Panc1 (cell line): Measurements from ENCODE around the gene ARHGEF39. TPM values are rescaled to one million over a fixed set of nuclear protein-coding genes. Genes with fewer than 3 reads are reported as not detected.

ENCODE experiments used
- ATAC-seq: fragments of 200-7000 bp; cut with Tn5 transposase; 2 replicates; pipeline ENCODE4 v1.9.1; 2020; ENCODE audit warnings: mild to moderate bottlenecking, moderate library complexity
- BruUV-seq: library from RNA; stranded (reverse); fragments of 400-500 nt; replicated peaks from 2 replicates; lab custom pipeline; 2021; lab: Mats Ljungman, UMichigan
- CTCF ChIA-PET: fragments of 300-600 bp; sonication (Branson Sonifier 250); formaldehyde crosslinking; loops from one replicate; lab custom pipeline; 2022; ENCODE audit warnings: antibody characterized with exemption; lab: Charles Lee
- POLR2A ChIA-PET: fragments of 300-600 bp; sonication (Branson Sonifier 250); formaldehyde crosslinking; loops from one replicate; lab custom pipeline; 2022; ENCODE audit warnings: antibody characterized with exemption; lab: Charles Lee
- DNase-seq: peaks from one replicate; pipeline ENCODE4 v3.0.0-alpha.2; 2010; ENCODE audit warnings: low read depth, low spot score
- H3K27ac ChIP-seq: 2 replicates; pipeline ENCODE4 v1.5.1; 2011; ENCODE audit warnings: mild to moderate bottlenecking, low read length, inconsistent platforms
- H3K27me3 ChIP-seq: fragments of 200-500 bp; sonication (Bioruptor generic); 2 replicates; pipeline ENCODE4 v1.6.0; 2014; ENCODE audit warnings: low read length, inconsistent platforms; ENCODE audit not compliant: control insufficient read depth, insufficient read depth
- H3K36me3 ChIP-seq: fragments of 200-500 bp; sonication (Bioruptor generic); 2 replicates; pipeline ENCODE4 v1.5.1; 2014; ENCODE audit warnings: inconsistent platforms, mild to moderate bottlenecking, low read length, moderate library complexity; ENCODE audit not compliant: control insufficient read depth, insufficient read depth
- H3K4me1 ChIP-seq: 2 replicates; pipeline ENCODE4 v1.5.1; 2011; ENCODE audit warnings: inconsistent platforms, mild to moderate bottlenecking, low read length, moderate library complexity; ENCODE audit not compliant: control insufficient read depth, insufficient read depth
- H3K4me3 ChIP-seq, 2 experiments: 2 replicates each; pipeline ENCODE4 v1.5.1; 2011 to 2012; ENCODE audit warnings: low read depth in 2 of 2, low read length in 2 of 2, mild to moderate bottlenecking in 2 of 2, inconsistent platforms in 1 of 2, moderate library complexity in 1 of 2
- H3K9me3 ChIP-seq: fragments of 200-500 bp; sonication (Bioruptor generic); 2 replicates; pipeline ENCODE4 v1.5.1; 2014; ENCODE audit warnings: low read depth, mild to moderate bottlenecking, inconsistent platforms, low read length, moderate library complexity; ENCODE audit not compliant: control insufficient read depth, insufficient read depth
- POLR2AphosphoS5 ChIP-seq: IDR thresholded peaks from 2 replicates; pipeline ENCODE4 v1.6.1; 2012; ENCODE audit warnings: mild to moderate bottlenecking, low read depth, low read length, moderate library complexity
- SIN3A ChIP-seq: IDR thresholded peaks from 2 replicates; pipeline ENCODE4 v1.6.1; 2012; ENCODE audit warnings: low read depth, mild to moderate bottlenecking, low read length, moderate library complexity, borderline replicate concordance; ENCODE audit not compliant: insufficient read depth
- TCF7L2 ChIP-seq: IDR thresholded peaks from 2 replicates; pipeline ENCODE4 v1.6.1; 2011; ENCODE audit warnings: mild to moderate bottlenecking, low read depth, low read length, inconsistent platforms
- in situ Hi-C: cut with HindIII; loops from 2 replicates; pipeline ENCODE4 v1.10.0; 2016; ENCODE audit warnings: low sequenced_read_pairs, low pct_unique_long_range_greater_than_20kb
- intact Hi-C: fragments of 100-400 bp; cut with micrococcal nuclease; formaldehyde crosslinking; loops from one replicate; pipeline ENCODE4 v1.10.0; 2022; ENCODE audit not compliant: unreplicated experiment
- total RNA-seq: library from RNA; stranded (reverse); gene quantifications from one replicate; pipeline ENCODE4 v1.2.1, GENCODE V29; 2021; ENCODE audit not compliant: unreplicated experiment
- TF ChIP-seq, protein P1 (sequence below), 2 experiments: IDR thresholded peaks; 2 replicates each; pipeline ENCODE4 v1.6.1; 2011 to 2012; ENCODE audit warnings: low read depth in 2 of 2, control low read depth in 1 of 2, low read length in 1 of 2, mild to moderate bottlenecking in 1 of 2, moderate library complexity in 1 of 2; ENCODE audit not compliant: insufficient read depth in 1 of 2
- TF ChIP-seq, protein P2 (sequence below): fragments of 450-650 bp; IDR thresholded peaks from 2 replicates; pipeline ENCODE4 v1.5.1; 2017; ENCODE audit warnings: mild to moderate bottlenecking

Gene ARHGEF39
- total RNA-seq, 1 experiment from 2014 or later: 34.0 TPM

DNA sequence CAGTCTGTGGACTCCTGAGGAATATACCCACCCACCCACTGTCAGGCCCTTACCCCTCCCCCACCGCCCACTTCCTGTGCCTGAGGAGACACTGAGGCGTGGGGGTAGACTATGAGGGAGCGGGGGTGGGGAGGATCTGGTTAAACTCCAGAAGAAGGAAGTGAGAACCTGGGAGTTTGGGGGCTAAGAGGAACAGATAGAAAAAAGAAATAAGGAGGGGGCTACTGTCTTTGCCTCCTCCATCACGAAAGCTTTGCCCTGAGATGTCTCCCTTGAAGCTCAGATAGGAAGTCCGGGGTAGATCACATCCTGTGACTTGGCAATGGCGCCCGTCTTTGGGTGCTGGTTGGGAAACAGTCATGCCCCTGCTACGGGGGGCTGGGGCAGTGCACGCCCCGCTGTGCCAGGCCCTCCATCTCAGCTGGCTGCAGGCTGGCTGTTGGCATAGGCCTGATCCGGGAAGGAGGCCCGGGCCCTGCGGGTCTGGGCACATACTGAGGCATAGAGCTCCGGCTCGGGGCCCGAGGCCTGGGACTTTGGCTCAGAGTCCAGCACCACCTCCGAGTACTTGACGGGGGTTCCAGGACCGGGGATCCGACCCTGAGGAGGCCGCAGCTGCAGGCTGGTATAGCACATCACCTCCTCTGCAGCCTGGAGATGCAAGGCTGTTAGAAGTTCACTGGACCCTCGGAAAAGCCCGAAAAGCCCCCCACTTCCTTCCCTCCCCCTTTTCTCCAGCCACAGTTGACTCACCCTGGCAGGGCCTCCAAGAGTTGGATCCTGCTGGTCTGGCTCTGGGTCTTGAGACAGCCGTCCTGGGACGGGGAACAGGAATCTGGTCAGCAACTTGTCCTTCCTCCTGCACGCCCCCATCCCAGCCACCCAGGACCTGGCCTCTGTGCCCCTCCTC, 15.3 kb downstream of the ARHGEF39 start:
- CTCF ChIA-PET: no interaction called here
- Histone ChIP-seq H3K4me1 (peaks cover 12% of the 10 kb centered on the region), H3K4me3 (no peak overlapping the region), H3K27ac (no peak overlapping the region), H3K36me3 (no peaks in the 10 kb centered on the region), H3K27me3 (no peaks in the 10 kb centered on the region), H3K9me3 (no peaks in the 10 kb centered on the region)
- intact Hi-C loops (loop anchor here (10.0 kb wide), 1 partner anchor 165 kb away; the partner anchor contains the start of genes HINT2 and SPAG8), in situ Hi-C loops (no loop called here)
- BruUV-seq: no TSS peak
- TF ChIP-seq, protein P1, sequence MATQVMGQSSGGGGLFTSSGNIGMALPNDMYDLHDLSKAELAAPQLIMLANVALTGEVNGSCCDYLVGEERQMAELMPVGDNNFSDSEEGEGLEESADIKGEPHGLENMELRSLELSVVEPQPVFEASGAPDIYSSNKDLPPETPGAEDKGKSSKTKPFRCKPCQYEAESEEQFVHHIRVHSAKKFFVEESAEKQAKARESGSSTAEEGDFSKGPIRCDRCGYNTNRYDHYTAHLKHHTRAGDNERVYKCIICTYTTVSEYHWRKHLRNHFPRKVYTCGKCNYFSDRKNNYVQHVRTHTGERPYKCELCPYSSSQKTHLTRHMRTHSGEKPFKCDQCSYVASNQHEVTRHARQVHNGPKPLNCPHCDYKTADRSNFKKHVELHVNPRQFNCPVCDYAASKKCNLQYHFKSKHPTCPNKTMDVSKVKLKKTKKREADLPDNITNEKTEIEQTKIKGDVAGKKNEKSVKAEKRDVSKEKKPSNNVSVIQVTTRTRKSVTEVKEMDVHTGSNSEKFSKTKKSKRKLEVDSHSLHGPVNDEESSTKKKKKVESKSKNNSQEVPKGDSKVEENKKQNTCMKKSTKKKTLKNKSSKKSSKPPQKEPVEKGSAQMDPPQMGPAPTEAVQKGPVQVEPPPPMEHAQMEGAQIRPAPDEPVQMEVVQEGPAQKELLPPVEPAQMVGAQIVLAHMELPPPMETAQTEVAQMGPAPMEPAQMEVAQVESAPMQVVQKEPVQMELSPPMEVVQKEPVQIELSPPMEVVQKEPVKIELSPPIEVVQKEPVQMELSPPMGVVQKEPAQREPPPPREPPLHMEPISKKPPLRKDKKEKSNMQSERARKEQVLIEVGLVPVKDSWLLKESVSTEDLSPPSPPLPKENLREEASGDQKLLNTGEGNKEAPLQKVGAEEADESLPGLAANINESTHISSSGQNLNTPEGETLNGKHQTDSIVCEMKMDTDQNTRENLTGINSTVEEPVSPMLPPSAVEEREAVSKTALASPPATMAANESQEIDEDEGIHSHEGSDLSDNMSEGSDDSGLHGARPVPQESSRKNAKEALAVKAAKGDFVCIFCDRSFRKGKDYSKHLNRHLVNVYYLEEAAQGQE (IDR thresholded peaks at IDR 0.05; ENCODE audit: insufficient read depth in 1 of 2, low read depth in 2 of 2, low read length in 1 of 2): no peak
- TF ChIP-seq POLR2AphosphoS5: no peak
- TF ChIP-seq SIN3A: no peak
- TF ChIP-seq, protein P2, sequence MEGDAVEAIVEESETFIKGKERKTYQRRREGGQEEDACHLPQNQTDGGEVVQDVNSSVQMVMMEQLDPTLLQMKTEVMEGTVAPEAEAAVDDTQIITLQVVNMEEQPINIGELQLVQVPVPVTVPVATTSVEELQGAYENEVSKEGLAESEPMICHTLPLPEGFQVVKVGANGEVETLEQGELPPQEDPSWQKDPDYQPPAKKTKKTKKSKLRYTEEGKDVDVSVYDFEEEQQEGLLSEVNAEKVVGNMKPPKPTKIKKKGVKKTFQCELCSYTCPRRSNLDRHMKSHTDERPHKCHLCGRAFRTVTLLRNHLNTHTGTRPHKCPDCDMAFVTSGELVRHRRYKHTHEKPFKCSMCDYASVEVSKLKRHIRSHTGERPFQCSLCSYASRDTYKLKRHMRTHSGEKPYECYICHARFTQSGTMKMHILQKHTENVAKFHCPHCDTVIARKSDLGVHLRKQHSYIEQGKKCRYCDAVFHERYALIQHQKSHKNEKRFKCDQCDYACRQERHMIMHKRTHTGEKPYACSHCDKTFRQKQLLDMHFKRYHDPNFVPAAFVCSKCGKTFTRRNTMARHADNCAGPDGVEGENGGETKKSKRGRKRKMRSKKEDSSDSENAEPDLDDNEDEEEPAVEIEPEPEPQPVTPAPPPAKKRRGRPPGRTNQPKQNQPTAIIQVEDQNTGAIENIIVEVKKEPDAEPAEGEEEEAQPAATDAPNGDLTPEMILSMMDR: no peak
- TF ChIP-seq TCF7L2: no peak
- POLR2A ChIA-PET: interaction anchor here (0.9 kb wide), 1 partner anchor 68 kb away, joined by 3 read pairs; no protein-coding TSS in a partner anchor
- ATAC-seq: no peak
- DNase-seq: no peak

DNA sequence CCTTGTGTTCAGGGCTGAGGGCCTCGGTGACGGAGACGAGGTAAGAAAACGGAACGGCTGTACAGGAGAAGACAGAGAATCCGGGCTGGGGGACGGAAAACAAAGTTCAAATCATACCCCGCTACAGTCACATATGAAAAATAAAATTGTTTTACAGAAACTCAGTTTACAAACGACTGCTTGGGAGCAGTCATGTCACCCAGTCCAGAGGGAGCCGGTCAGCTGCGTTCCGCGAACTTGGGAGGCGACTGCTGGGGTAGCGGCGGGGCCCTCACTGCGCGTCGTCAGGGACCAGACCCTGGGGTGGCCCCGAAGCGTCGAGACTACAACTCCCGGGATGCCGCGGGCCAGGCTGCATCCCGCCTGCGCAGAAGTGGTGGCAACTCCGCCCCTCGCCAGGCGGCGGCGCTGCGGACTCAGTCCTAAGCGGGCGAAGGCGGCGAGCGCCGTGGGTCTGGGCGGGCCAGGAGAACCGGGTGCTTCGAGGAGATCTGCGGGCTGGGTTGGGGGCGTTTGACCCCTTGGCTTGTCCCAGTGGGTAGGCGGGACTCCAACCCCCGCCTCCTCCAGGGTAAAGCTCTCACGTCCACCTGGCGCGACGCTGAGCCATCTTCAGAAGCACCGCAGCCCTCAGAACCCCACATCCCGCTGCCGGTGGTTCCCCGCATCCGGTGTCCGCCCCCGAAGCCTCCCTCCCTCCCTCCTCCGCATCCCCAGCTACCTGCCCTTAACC, 18.3 kb downstream of the ARHGEF39 start:
- Histone ChIP-seq H3K27me3 (no peaks in the 10 kb centered on the region), H3K9me3 (no peaks in the 10 kb centered on the region), H3K4me3 (peak overlapping the region; percentile 61 to 84), H3K27ac (peak overlapping the region; percentile 82), H3K36me3 (no peaks in the 10 kb centered on the region), H3K4me1 (peaks cover 9% of the 10 kb centered on the region)
- no peak for DNase-seq
- BruUV-seq: no TSS peak
- ChIA-PET CTCF (interaction anchor here (0.6 to 1.5 kb wide), 8 partner anchors 11 to 353 kb away, joined by 3 to 8 read pairs (median 6); partner anchors contain the start of genes CCDC107 and RMRP), POLR2A (interaction anchor here (0.7 kb wide), 2 partner anchors 11 to 163 kb away, joined by 3 to 4 read pairs; partner anchors contain the start of genes CCDC107 and RMRP)
- TF ChIP-seq POLR2AphosphoS5 (peak; percentile 73), SIN3A (peak; percentile 33; the same call in 1 of the 2 replicates), TCF7L2 (peak; percentile 83)
- TF ChIP-seq, protein P1 (IDR thresholded peaks at IDR 0.05; ENCODE audit: insufficient read depth in 1 of 2, low read depth in 2 of 2, low read length in 1 of 2): 0 out of 4 replicates have a peak, but pooled peaks of 1 of the 2 experiments have one; percentile 57
- TF ChIP-seq, protein P2: no peak
- ATAC-seq: peak; percentile 97
- intact Hi-C loops: no loop called here
- in situ Hi-C loops: no loop called here
